H1 (cell line): ENCODE measurements around the gene CGA. TPM values are rescaled to one million over a fixed set of nuclear protein-coding genes. Genes with fewer than 3 reads are reported as not detected.

Source experiments
- CHD1 ChIP-seq: IDR thresholded peaks from 2 replicates; pipeline ENCODE4 v1.6.1; 2012; ENCODE audit warnings: low read depth, low read length, improper control_type of control experiment
- CREB1 ChIP-seq: IDR thresholded peaks from 2 replicates; pipeline ENCODE4 v1.6.1; 2012; ENCODE audit warnings: inconsistent platforms
- TBP ChIP-seq: IDR thresholded peaks from 2 replicates; pipeline ENCODE4 v1.6.1; 2011; ENCODE audit warnings: low read depth, low read length, improper control_type of control experiment
- polyA plus RNA-seq, 7 experiments: library from polyadenylated mRNA; depleted of rRNA in 3 of 7; stranded (reverse) in 5 of 7; unstranded in 2 of 7; fragments of >200 nt in 5 of 7; fragments of 200-250 nt in 2 of 7; gene quantifications; 1 replicate in 5 of 7; 2 replicates in 1 of 7; 4 replicates in 1 of 7; pipeline versions ENCODE4 v1.2.1 to v1.2.3, GENCODE V29; 2011 to 2013; ENCODE audit warnings: missing spikeins in 2 of 7, mixed read lengths in 2 of 7
- total RNA-seq: library from RNA; stranded (reverse); fragmentation: NEBNext Ultra II Directional; extraction: Animal tissue kit (Norgen Biotek cat#: 25700); gene quantifications from 2 replicates; pipeline ENCODE4 v1.2.1, GENCODE V29; 2021

Gene CGA
- total and polyA plus RNA-seq, 2 of the 8 experiments (the other 6 are each of a cell fraction or from before 2014, with no cell fraction given), result not detected

GRCh38 chr6:87093651-87094050, 1.3 kb downstream of the CGA start (continued):
- TF ChIP-seq CHD1 (no peak), TBP (no peak), CREB1 (no peak)
